GM19099 (cell line): Measurements from ENCODE around the gene MCTP1.

Source experiments
- POLR2A ChIP-seq: IDR thresholded peaks from 3 replicates; pipeline ENCODE4 v1.6.1; 2011; ENCODE audit warnings: low read depth; ENCODE audit not compliant: insufficient read length; ENCODE audit errors: extremely low read depth

Gene MCTP1

GRCh38 chr5:95057615-95058014 is 227.3 kb downstream of the MCTP1 start:
- TF ChIP-seq POLR2A, result no peak

GRCh38 chr5:95053253-95053652 is 231.6 kb downstream of the MCTP1 start:
- TF ChIP-seq POLR2A, result no peak

- TF ChIP-seq POLR2A, result no peak
Measured at GRCh38 chr5:95050708-95051107, 234.2 kb downstream of the MCTP1 start.

- TF ChIP-seq POLR2A, result no peak
Measured at GRCh38 chr5:95048628-95049027, 236.3 kb downstream of the MCTP1 start.

- no peak for TF ChIP-seq POLR2A
Measured at GRCh38 chr5:95045181-95045965, 239.5 kb downstream of the MCTP1 start.

GRCh38 chr5:95044096-95044495 is 240.8 kb downstream of the MCTP1 start:
- no peak for TF ChIP-seq POLR2A

GRCh38 chr5:95043648-95044047 is 241.2 kb downstream of the MCTP1 start:
- TF ChIP-seq POLR2A, result no peak

- no peak for TF ChIP-seq POLR2A
Measured at GRCh38 chr5:95043234-95043633, 241.7 kb downstream of the MCTP1 start.

GRCh38 chr5:95042037-95042436 is 242.9 kb downstream of the MCTP1 start:
- no peak for TF ChIP-seq POLR2A

GRCh38 chr5:95035891-95036685 is 248.8 kb downstream of the MCTP1 start:
- TF ChIP-seq POLR2A, result no peak

GRCh38 chr5:95032801-95033200 is 252.1 kb downstream of the MCTP1 start:
- no peak for TF ChIP-seq POLR2A

- no peak for TF ChIP-seq POLR2A
Measured at GRCh38 chr5:95029569-95030366, 255.1 kb downstream of the MCTP1 start.

GRCh38 chr5:95027775-95028174 is 257.1 kb downstream of the MCTP1 start:
- no peak for TF ChIP-seq POLR2A

GRCh38 chr5:95027151-95027721 is 257.7 kb downstream of the MCTP1 start:
- TF ChIP-seq POLR2A, result no peak

- TF ChIP-seq POLR2A, result no peak
Measured at GRCh38 chr5:95026718-95027117, 258.2 kb downstream of the MCTP1 start.
